GM10847 (cell line): ENCODE measurements around the gene KRT4.

Experiments used
- POLR2A ChIP-seq: IDR thresholded peaks from 2 replicates; pipeline ENCODE4 v1.6.1; 2011; ENCODE audit not compliant: insufficient read length; ENCODE audit errors: extremely low read depth

Gene KRT4

GRCh38 chr12:52819731-52820510 lies 6.0 kb upstream of the KRT4 start:
- TF ChIP-seq POLR2A: no peak

- TF ChIP-seq POLR2A: no peak
Measured at GRCh38 chr12:52818887-52819420, 5.0 kb upstream of the KRT4 start.

GRCh38 chr12:52818388-52818787 lies 4.5 kb upstream of the KRT4 start:
- TF ChIP-seq POLR2A: no peak

- no peak for TF ChIP-seq POLR2A
Measured at GRCh38 chr12:52817699-52818238, 3.9 kb upstream of the KRT4 start.

GRCh38 chr12:52817003-52817698 lies 3.2 kb upstream of the KRT4 start:
- TF ChIP-seq POLR2A: no peak

GRCh38 chr12:52815676-52816588 lies 2.0 kb upstream of the KRT4 start:
- no peak for TF ChIP-seq POLR2A

- TF ChIP-seq POLR2A: no peak
Measured at GRCh38 chr12:52815161-52815560, 1.2 kb upstream of the KRT4 start.

GRCh38 chr12:52814710-52815155 lies 817 bp upstream of the KRT4 start:
- no peak for TF ChIP-seq POLR2A

- TF ChIP-seq POLR2A: no peak
Measured at GRCh38 chr12:52813203-52813819, 605 bp downstream of the KRT4 start.

GRCh38 chr12:52812749-52813148 lies 1.2 kb downstream of the KRT4 start:
- TF ChIP-seq POLR2A: no peak

- no peak for TF ChIP-seq POLR2A
Measured at GRCh38 chr12:52812073-52812400, 1.9 kb downstream of the KRT4 start.

GRCh38 chr12:52811191-52812072 lies 2.5 kb downstream of the KRT4 start:
- TF ChIP-seq POLR2A: no peak

GRCh38 chr12:52810554-52810953 lies 3.4 kb downstream of the KRT4 start:
- no peak for TF ChIP-seq POLR2A

GRCh38 chr12:52809166-52809565 lies 4.8 kb downstream of the KRT4 start:
- TF ChIP-seq POLR2A: no peak
